GM21825 (cell line): Measurements from ENCODE around the gene YIF1A.
A peak's percentile ranks its signal among the peaks of the same experiment; 100 is the strongest.
"Not testable (repeated sequence)": the region's sequence is repeated elsewhere in the genome, so short reads cannot be mapped to it uniquely, and the experiment has no call there.

Experiments used
- ATAC-seq: cut with Tn5 transposase; IDR thresholded peaks from one replicate; pipeline ENCODE4 v1.9.1; 2021; ENCODE audit warnings: mild to moderate bottlenecking, moderate library complexity; ENCODE audit not compliant: unreplicated experiment

Gene YIF1A

GRCh38 chr11:66272596-66272995 is 16.3 kb downstream of the YIF1A start:
- no peak for ATAC-seq

- ATAC-seq, result no peak
Observed at GRCh38 chr11:66271816-66272215, 17.1 kb downstream of the YIF1A start.

GRCh38 chr11:66268952-66269905 is 19.7 kb downstream of the YIF1A start:
- ATAC-seq, result no peak

- ATAC-seq, result peak; percentile 77
Observed at GRCh38 chr11:66268244-66268951, 20.5 kb downstream of the YIF1A start, which contains the start of gene RAB1B. Gene RAB1B (plus strand): TSS chr11:66268639. CDS start chr11:66268680, 41 bp downstream.

GRCh38 chr11:66267379-66268243 is 21.3 kb downstream of the YIF1A start:
- ATAC-seq, result peak; percentile 43

- no peak for ATAC-seq
Observed at GRCh38 chr11:66267039-66267378, 21.9 kb downstream of the YIF1A start.

GRCh38 chr11:66266378-66267038 is 22.4 kb downstream of the YIF1A start:
- ATAC-seq, result no peak

GRCh38 chr11:66265531-66266377 is 23.2 kb downstream of the YIF1A start:
- no peak for ATAC-seq

GRCh38 chr11:66264914-66265313 is 24.0 kb downstream of the YIF1A start:
- no peak for ATAC-seq

GRCh38 chr11:66264383-66264782 is 24.6 kb downstream of the YIF1A start:
- no peak for ATAC-seq

GRCh38 chr11:66263785-66264184 is 25.2 kb downstream of the YIF1A start:
- no peak for ATAC-seq

GRCh38 chr11:66263231-66263630 is 25.7 kb downstream of the YIF1A start:
- ATAC-seq, result no peak

- no peak for ATAC-seq
Observed at GRCh38 chr11:66262696-66263095, 26.2 kb downstream of the YIF1A start.

GRCh38 chr11:66262191-66262590 is 26.8 kb downstream of the YIF1A start:
- ATAC-seq, result no peak

- ATAC-seq, result no peak
Observed at GRCh38 chr11:66261578-66261977, 27.4 kb downstream of the YIF1A start.

GRCh38 chr11:66259956-66260355 is 29.0 kb downstream of the YIF1A start:
- no peak for ATAC-seq

GRCh38 chr11:66259225-66259624 is 29.7 kb downstream of the YIF1A start:
- ATAC-seq, result no peak

GRCh38 chr11:66258473-66258893 is 30.5 kb downstream of the YIF1A start:
- ATAC-seq, result no peak

GRCh38 chr11:66253081-66253480 is 35.9 kb downstream of the YIF1A start:
- not testable (repeated sequence) for ATAC-seq

- ATAC-seq, result no peak
Observed at GRCh38 chr11:66251809-66252208, 37.1 kb downstream of the YIF1A start.
